GM23338 (cell line): ENCODE results near the gene KNL1. TPM values are rescaled to one million over a fixed set of nuclear protein-coding genes. Genes with fewer than 3 reads are reported as not detected.
A peak's percentile ranks its signal among the peaks of the same experiment; 100 is the strongest.

Experiments
- ATAC-seq: fragments of 200-7000 bp; cut with Tn5 transposase; 3 replicates; pipeline ENCODE4 v1.9.1; 2020
- DNase-seq: peaks from one replicate; pipeline ENCODE4 v3.0.0-alpha.2; 2015; ENCODE audit warnings: low spot score
- H2AFZ ChIP-seq: fragments of 200-600 bp; sonication (generic); 2 replicates; pipeline ENCODE4 v1.8.0; 2016; ENCODE audit warnings: antibody characterized with exemption, mild to moderate bottlenecking, moderate library complexity
- H3F3A ChIP-seq: fragments of 200-600 bp; sonication (generic); replicated peaks from 2 replicates; pipeline ENCODE4 v1.8.0; 2017; ENCODE audit warnings: antibody characterized with exemption, mixed run types, low read depth
- H3K27ac ChIP-seq: fragments of 200-600 bp; sonication (generic); 2 replicates; pipeline ENCODE4 v1.6.1; 2016; ENCODE audit warnings: low read depth
- H3K27me3 ChIP-seq: fragments of 200-600 bp; sonication (generic); 2 replicates; pipeline ENCODE4 v1.8.0; 2016; ENCODE audit warnings: mild to moderate bottlenecking, mixed run types, moderate library complexity; ENCODE audit not compliant: insufficient read depth
- H3K36me3 ChIP-seq: fragments of 200-600 bp; sonication (generic); 2 replicates; pipeline ENCODE4 v1.8.0; 2016; ENCODE audit warnings: mild to moderate bottlenecking; ENCODE audit not compliant: insufficient read depth
- H3K4me1 ChIP-seq: fragments of 200-600 bp; sonication (generic); 2 replicates; pipeline ENCODE4 v1.8.0; 2016; ENCODE audit warnings: mild to moderate bottlenecking, moderate library complexity; ENCODE audit not compliant: insufficient read depth
- H3K4me2 ChIP-seq: fragments of 200-600 bp; sonication (generic); 2 replicates; pipeline ENCODE4 v1.7.1; 2017; ENCODE audit warnings: mixed run types
- H3K4me3 ChIP-seq: fragments of 200-600 bp; sonication (generic); 2 replicates; pipeline ENCODE4 v1.6.1; 2016; ENCODE audit warnings: mixed run types
- H3K79me2 ChIP-seq: fragments of 200-600 bp; sonication (generic); replicated peaks from 2 replicates; pipeline ENCODE4 v1.8.0; 2017; ENCODE audit warnings: mild to moderate bottlenecking; ENCODE audit not compliant: insufficient read depth
- H3K9me2 ChIP-seq: fragments of 200-600 bp; sonication (generic); 2 replicates; pipeline ENCODE4 v1.8.0; 2017; ENCODE audit not compliant: insufficient read depth
- H4K20me1 ChIP-seq: fragments of 200-600 bp; sonication (generic); replicated peaks from 2 replicates; pipeline ENCODE4 v1.8.0; 2017; ENCODE audit warnings: mild to moderate bottlenecking; ENCODE audit not compliant: insufficient read depth
- H3K27ac Mint-ChIP-seq: 2 replicates; pipeline ENCODE4 v1.8.0; 2020; ENCODE audit warnings: inconsistent platforms, mild to moderate bottlenecking, moderate library complexity, mixed read lengths
- H3K27me3 Mint-ChIP-seq: 3 replicates; pipeline ENCODE4 v1.8.0; 2022; ENCODE audit warnings: low read depth, mild to moderate bottlenecking, moderate library complexity, mixed read lengths, inconsistent platforms; ENCODE audit not compliant: insufficient read depth, poor library complexity
- H3K36me3 Mint-ChIP-seq: 3 replicates; pipeline ENCODE4 v1.8.0; 2021; ENCODE audit warnings: low read depth, mild to moderate bottlenecking, inconsistent platforms, moderate library complexity, mixed read lengths
- H3K4me1 Mint-ChIP-seq: 3 replicates; pipeline ENCODE4 v1.8.0; 2020; ENCODE audit warnings: mild to moderate bottlenecking, inconsistent platforms, mixed read lengths
- H3K4me3 Mint-ChIP-seq: 3 replicates; pipeline ENCODE4 v1.8.0; 2021; ENCODE audit warnings: moderate library complexity, mild to moderate bottlenecking, inconsistent platforms, mixed read lengths
- H3K9me3 Mint-ChIP-seq: 3 replicates; pipeline ENCODE4 v1.8.0; 2020; ENCODE audit warnings: moderate library complexity, mild to moderate bottlenecking, inconsistent platforms, mixed read lengths
- CREB1 ChIP-seq: fragments of 250-450 bp; sonication (Bioruptor Pico); IDR thresholded peaks from 2 replicates; pipeline ENCODE4 v1.5.0; 2020; ENCODE audit warnings: low read depth, mild to moderate bottlenecking, moderate library complexity
- EZH2 ChIP-seq: fragments of 200-600 bp; sonication (generic); IDR thresholded peaks from one replicate; pipeline ENCODE4 v1.8.0; 2017; ENCODE audit warnings: antibody characterized with exemption, mild to moderate bottlenecking, low read depth; ENCODE audit not compliant: unreplicated experiment
- EZH2phosphoT487 ChIP-seq: fragments of 200-600 bp; sonication (generic); IDR thresholded peaks from one replicate; pipeline ENCODE4 v1.8.1; 2018; ENCODE audit warnings: antibody characterized with exemption; ENCODE audit not compliant: unreplicated experiment
- JUNB ChIP-seq: IDR thresholded peaks from one replicate; pipeline ENCODE4 v1.6.1; 2016; ENCODE audit warnings: antibody characterized with exemption; ENCODE audit not compliant: unreplicated experiment
- NANOG ChIP-seq: IDR thresholded peaks from 2 replicates; pipeline ENCODE4 v1.6.1; 2016; ENCODE audit warnings: antibody characterized with exemption, borderline replicate concordance
- REST ChIP-seq: IDR thresholded peaks from one replicate; pipeline ENCODE4 v1.6.1; 2018; ENCODE audit warnings: antibody characterized with exemption; ENCODE audit not compliant: unreplicated experiment
- STAT1 ChIP-seq: IDR thresholded peaks from one replicate; pipeline ENCODE4 v1.6.1; 2016; ENCODE audit warnings: antibody characterized with exemption; ENCODE audit not compliant: unreplicated experiment
- ZNF114 ChIP-seq: fragments of 250-450 bp; sonication (Bioruptor Pico); IDR thresholded peaks from 2 replicates; pipeline ENCODE4 v1.5.0; 2020; ENCODE audit warnings: mild to moderate bottlenecking, moderate library complexity
- polyA plus RNA-seq: library from polyadenylated mRNA; unstranded; fragments of >200 nt; fragmentation: Nextera tagmentation; extraction: Ambion mirVana; gene quantifications from 2 replicates; pipeline ENCODE4 v1.2.1, GENCODE V29; 2016
- total RNA-seq: library from RNA; depleted of rRNA; stranded (reverse); fragments of >200 nt; shearing (Covaris generic); gene quantifications from 2 replicates; pipeline ENCODE4 v1.2.3, GENCODE V29; 2014
- TF ChIP-seq, protein P1 (sequence below): fragments of 250-450 bp; sonication (Bioruptor Pico); IDR thresholded peaks from 2 replicates; pipeline ENCODE4 v1.5.0; 2020; ENCODE audit warnings: mild to moderate bottlenecking, moderate library complexity
- TF ChIP-seq, protein P2 (sequence below): IDR thresholded peaks from 2 replicates; pipeline ENCODE4 v1.6.1; 2016; ENCODE audit warnings: antibody characterized with exemption
- TF ChIP-seq, protein P3 (sequence below), 2 experiments: fragments of 200-600 bp in 1 of 2; sonication (generic) in 1 of 2; conservative IDR thresholded peaks; 2 replicates each; pipeline versions ENCODE4 v1.5.1 to v1.6.1; 2016 to 2017; ENCODE audit warnings: antibody characterized with exemption in 2 of 2, low read depth in 2 of 2, mild to moderate bottlenecking in 2 of 2, moderate library complexity in 1 of 2

The KNL1 gene
- total and polyA plus RNA-seq, 2 experiments from 2014 or later, result 16.7 to 43.2 TPM

GRCh38 chr15:40696228-40696627 lies 102.2 kb downstream of the KNL1 start:
- no peak overlapping the region for H3K27ac Mint-ChIP-seq
- Histone ChIP-seq H3K4me1 (peaks cover 7% of the 10 kb centered on the region; the same call in 1 of the 2 replicates), H3K79me2 (peaks cover 35% of the 10 kb centered on the region), H3K4me2 (peak overlapping the region; percentile 99), H3K27ac (no peak overlapping the region), H4K20me1 (peaks cover 6% of the 10 kb centered on the region), H3K36me3 (peaks cover 29% of the 10 kb centered on the region), H2AFZ (no peak overlapping the region), H3K27me3 (no peaks in the 10 kb centered on the region), H3K9me2 (no peaks in the 10 kb centered on the region), H3K4me3 (peak overlapping the region; percentile 99), H3F3A (peaks cover 18% of the 10 kb centered on the region)
- no peaks in the 10 kb centered on the region for H3K9me3 Mint-ChIP-seq
- peak overlapping the region; percentile 100 for H3K4me3 Mint-ChIP-seq
- TF ChIP-seq JUNB (no peak), NANOG (no peak), EZH2phosphoT487 (no peak), ZNF114 (CRISPR knock-in tag) (no peak), REST (no peak), CREB1 (no peak), EZH2 (no peak), STAT1 (no peak)
- TF ChIP-seq, protein P1, sequence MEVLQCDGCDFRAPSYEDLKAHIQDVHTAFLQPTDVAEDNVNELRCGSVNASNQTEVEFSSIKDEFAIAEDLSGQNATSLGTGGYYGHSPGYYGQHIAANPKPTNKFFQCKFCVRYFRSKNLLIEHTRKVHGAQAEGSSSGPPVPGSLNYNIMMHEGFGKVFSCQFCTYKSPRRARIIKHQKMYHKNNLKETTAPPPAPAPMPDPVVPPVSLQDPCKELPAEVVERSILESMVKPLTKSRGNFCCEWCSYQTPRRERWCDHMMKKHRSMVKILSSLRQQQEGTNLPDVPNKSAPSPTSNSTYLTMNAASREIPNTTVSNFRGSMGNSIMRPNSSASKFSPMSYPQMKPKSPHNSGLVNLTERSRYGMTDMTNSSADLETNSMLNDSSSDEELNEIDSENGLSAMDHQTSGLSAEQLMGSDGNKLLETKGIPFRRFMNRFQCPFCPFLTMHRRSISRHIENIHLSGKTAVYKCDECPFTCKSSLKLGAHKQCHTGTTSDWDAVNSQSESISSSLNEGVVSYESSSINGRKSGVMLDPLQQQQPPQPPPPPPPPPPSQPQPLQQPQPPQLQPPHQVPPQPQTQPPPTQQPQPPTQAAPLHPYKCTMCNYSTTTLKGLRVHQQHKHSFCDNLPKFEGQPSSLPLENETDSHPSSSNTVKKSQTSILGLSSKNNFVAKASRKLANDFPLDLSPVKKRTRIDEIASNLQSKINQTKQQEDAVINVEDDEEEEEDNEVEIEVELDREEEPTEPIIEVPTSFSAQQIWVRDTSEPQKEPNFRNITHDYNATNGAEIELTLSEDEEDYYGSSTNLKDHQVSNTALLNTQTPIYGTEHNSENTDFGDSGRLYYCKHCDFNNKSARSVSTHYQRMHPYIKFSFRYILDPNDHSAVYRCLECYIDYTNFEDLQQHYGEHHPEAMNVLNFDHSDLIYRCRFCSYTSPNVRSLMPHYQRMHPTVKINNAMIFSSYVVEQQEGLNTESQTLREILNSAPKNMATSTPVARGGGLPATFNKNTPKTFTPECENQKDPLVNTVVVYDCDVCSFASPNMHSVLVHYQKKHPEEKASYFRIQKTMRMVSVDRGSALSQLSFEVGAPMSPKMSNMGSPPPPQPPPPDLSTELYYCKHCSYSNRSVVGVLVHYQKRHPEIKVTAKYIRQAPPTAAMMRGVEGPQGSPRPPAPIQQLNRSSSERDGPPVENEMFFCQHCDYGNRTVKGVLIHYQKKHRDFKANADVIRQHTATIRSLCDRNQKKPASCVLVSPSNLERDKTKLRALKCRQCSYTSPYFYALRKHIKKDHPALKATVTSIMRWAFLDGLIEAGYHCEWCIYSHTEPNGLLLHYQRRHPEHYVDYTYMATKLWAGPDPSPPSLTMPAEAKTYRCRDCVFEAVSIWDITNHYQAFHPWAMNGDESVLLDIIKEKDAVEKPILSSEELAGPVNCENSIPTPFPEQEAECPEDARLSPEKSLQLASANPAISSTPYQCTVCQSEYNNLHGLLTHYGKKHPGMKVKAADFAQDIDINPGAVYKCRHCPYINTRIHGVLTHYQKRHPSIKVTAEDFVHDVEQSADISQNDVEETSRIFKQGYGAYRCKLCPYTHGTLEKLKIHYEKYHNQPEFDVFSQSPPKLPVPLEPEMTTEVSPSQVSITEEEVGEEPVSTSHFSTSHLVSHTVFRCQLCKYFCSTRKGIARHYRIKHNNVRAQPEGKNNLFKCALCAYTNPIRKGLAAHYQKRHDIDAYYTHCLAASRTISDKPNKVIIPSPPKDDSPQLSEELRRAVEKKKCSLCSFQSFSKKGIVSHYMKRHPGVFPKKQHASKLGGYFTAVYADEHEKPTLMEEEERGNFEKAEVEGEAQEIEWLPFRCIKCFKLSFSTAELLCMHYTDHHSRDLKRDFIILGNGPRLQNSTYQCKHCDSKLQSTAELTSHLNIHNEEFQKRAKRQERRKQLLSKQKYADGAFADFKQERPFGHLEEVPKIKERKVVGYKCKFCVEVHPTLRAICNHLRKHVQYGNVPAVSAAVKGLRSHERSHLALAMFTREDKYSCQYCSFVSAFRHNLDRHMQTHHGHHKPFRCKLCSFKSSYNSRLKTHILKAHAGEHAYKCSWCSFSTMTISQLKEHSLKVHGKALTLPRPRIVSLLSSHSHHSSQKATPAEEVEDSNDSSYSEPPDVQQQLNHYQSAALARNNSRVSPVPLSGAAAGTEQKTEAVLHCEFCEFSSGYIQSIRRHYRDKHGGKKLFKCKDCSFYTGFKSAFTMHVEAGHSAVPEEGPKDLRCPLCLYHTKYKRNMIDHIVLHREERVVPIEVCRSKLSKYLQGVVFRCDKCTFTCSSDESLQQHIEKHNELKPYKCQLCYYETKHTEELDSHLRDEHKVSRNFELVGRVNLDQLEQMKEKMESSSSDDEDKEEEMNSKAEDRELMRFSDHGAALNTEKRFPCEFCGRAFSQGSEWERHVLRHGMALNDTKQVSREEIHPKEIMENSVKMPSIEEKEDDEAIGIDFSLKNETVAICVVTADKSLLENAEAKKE, result no peak
- TF ChIP-seq, protein P2, sequence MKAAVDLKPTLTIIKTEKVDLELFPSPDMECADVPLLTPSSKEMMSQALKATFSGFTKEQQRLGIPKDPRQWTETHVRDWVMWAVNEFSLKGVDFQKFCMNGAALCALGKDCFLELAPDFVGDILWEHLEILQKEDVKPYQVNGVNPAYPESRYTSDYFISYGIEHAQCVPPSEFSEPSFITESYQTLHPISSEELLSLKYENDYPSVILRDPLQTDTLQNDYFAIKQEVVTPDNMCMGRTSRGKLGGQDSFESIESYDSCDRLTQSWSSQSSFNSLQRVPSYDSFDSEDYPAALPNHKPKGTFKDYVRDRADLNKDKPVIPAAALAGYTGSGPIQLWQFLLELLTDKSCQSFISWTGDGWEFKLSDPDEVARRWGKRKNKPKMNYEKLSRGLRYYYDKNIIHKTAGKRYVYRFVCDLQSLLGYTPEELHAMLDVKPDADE, result no peak
- TF ChIP-seq, protein P3, sequence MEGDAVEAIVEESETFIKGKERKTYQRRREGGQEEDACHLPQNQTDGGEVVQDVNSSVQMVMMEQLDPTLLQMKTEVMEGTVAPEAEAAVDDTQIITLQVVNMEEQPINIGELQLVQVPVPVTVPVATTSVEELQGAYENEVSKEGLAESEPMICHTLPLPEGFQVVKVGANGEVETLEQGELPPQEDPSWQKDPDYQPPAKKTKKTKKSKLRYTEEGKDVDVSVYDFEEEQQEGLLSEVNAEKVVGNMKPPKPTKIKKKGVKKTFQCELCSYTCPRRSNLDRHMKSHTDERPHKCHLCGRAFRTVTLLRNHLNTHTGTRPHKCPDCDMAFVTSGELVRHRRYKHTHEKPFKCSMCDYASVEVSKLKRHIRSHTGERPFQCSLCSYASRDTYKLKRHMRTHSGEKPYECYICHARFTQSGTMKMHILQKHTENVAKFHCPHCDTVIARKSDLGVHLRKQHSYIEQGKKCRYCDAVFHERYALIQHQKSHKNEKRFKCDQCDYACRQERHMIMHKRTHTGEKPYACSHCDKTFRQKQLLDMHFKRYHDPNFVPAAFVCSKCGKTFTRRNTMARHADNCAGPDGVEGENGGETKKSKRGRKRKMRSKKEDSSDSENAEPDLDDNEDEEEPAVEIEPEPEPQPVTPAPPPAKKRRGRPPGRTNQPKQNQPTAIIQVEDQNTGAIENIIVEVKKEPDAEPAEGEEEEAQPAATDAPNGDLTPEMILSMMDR (conservative IDR thresholded peaks at IDR 0.05; ENCODE audit: low read depth in 2 of 2), result no peak
- ATAC-seq (no peak), DNase-seq (no peak)
- H3K36me3 Mint-ChIP-seq, result peaks cover 43% of the 10 kb centered on the region
- H3K27me3 Mint-ChIP-seq, result peaks cover 15% of the 10 kb centered on the region
- peaks cover 9% of the 10 kb centered on the region for H3K4me1 Mint-ChIP-seq
